Uterus (tissue), 4 donors: Measurements from ENCODE around the gene ANGEL1. TPM values are rescaled to one million over a fixed set of nuclear protein-coding genes. Genes with fewer than 3 reads are reported as not detected.
A peak's percentile ranks its signal among the peaks of the same experiment; 100 is the strongest.

Experiments
- DNase-seq, 2 donors: peaks; one replicate each; pipeline ENCODE4 v3.0.0-alpha.2; 2019 to 2020
- H3K27ac ChIP-seq, 2 donors: fragments of 200-600 bp; sonication (generic); 1 replicate in 1 of 2; 2 replicates in 1 of 2; pipeline ENCODE4 v1.5.1; 2016 to 2018
- H3K27me3 ChIP-seq, 2 donors: fragments of 200-600 bp; sonication (generic); one replicate each; pipeline ENCODE4 v1.5.1; 2018 to 2019; ENCODE audit warnings: control low read depth in 1 of 2
- H3K36me3 ChIP-seq, 2 donors: fragments of 200-600 bp; sonication (generic); one replicate each; pipeline ENCODE4 v1.5.1; 2019; ENCODE audit warnings: control low read depth in 1 of 2
- H3K4me1 ChIP-seq, 2 donors: fragments of 200-600 bp; sonication (generic); one replicate each; pipeline ENCODE4 v1.5.1; 2018 to 2019; ENCODE audit warnings: control low read depth in 1 of 2
- H3K4me3 ChIP-seq, 2 donors: fragments of 200-600 bp; sonication (generic); 1 replicate in 1 of 2; 2 replicates in 1 of 2; pipeline ENCODE4 v1.5.1; 2018 to 2019; ENCODE audit warnings: mild to moderate bottlenecking in 1 of 2
- H3K9me3 ChIP-seq, 2 donors: fragments of 200-600 bp; sonication (generic); one replicate each; pipeline ENCODE4 v1.5.1; 2019; ENCODE audit warnings: control low read depth in 1 of 2
- POLR2A ChIP-seq, 2 donors: fragments of 450-650 bp; IDR thresholded peaks; one replicate each; pipeline ENCODE4 v1.6.1; 2016; ENCODE audit warnings: antibody characterized with exemption in 2 of 2, mild to moderate bottlenecking in 1 of 2, moderate library complexity in 1 of 2
- intact Hi-C: fragments of 100-400 bp; cut with DNase I; formaldehyde crosslinking; loops from one replicate; pipeline ENCODE4 v1.15.1; 2023; ENCODE audit warnings: low total_unique reads
- total RNA-seq, 4 donors: library from RNA; depleted of rRNA in 3 of 4; stranded (reverse); fragments of >200 nt in 3 of 4; gene quantifications; one replicate each; pipeline versions ENCODE4 v1.1.0 to v1.2.4, GENCODE V29; 2014 to 2023
- TF ChIP-seq, protein P1 (sequence below), 4 experiments: fragments of 200-600 bp in 2 of 4; fragments of 450-650 bp in 2 of 4; sonication (generic) in 2 of 4; IDR thresholded peaks; one replicate each; pipeline ENCODE4 v1.5.1; 2016 to 2019; ENCODE audit warnings: antibody characterized with exemption in 4 of 4, mild to moderate bottlenecking in 2 of 4, moderate library complexity in 1 of 4
- donor health status: DM: yes; HTN: yes; CAD: no.

ANGEL1 gene
- total RNA-seq, 4 donors from 2014 or later = 4.1 to 24.4 (median 10.5) TPM

DNA sequence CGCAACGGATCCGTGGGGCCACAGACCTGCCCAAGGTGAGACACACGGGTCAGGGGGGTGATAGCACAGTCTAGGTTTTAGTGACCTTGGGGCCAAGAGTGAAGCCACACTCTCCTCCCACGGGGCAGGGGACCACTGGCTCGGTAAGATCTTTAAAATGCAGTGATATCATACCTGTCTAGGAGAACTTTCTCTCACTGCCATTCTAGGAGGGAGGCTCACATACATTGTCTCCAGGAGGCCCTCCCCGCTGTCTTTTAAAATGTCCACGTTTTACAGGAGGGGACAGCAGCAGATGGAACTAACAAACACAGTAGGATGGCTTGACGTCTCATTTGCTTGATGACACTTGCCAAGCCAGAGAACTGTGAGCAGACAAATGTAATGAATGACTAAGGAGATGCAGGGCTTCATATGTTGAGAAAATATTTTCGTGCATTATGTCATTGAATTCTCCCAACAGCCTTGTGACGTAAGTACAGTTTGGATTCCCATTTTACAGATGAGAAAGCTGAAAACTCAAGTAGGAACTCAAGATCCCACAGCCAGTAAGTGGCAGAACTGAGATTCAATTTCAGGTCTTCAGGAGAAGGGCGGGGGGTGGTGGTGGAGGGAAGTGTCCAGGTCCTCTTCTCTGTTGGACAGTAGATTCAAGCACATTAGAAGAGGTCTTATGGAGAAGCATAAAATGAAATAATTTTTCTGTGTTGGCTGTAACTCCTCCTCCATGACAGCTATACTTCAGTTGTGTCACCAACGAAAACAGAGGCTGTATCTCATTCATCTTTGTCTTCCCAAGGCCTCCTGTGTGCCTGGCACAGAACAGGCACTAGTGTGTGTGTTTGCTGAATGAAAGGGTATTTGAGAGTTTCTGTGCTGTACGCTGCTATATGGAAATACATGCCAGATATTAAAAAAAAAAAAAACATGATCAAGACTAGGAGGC lies 49.3 kb downstream of the ANGEL1 start:
- intact Hi-C loops = no loop called here
- Histone ChIP-seq H3K27me3 (no peaks in the 10 kb centered on the region), H3K4me3 (peak overlapping the region; percentile 75 to 76), H3K36me3 (no peaks in the 10 kb centered on the region), H3K4me1 (peaks cover 4% of the 10 kb centered on the region in 2 donors), H3K9me3 (no peaks in the 10 kb centered on the region), H3K27ac (peak overlapping the region; percentile 69 to 74)
- no peak for DNase-seq
- TF ChIP-seq POLR2A (IDR thresholded peaks at IDR 0.05) = no peak
- TF ChIP-seq, protein P1, sequence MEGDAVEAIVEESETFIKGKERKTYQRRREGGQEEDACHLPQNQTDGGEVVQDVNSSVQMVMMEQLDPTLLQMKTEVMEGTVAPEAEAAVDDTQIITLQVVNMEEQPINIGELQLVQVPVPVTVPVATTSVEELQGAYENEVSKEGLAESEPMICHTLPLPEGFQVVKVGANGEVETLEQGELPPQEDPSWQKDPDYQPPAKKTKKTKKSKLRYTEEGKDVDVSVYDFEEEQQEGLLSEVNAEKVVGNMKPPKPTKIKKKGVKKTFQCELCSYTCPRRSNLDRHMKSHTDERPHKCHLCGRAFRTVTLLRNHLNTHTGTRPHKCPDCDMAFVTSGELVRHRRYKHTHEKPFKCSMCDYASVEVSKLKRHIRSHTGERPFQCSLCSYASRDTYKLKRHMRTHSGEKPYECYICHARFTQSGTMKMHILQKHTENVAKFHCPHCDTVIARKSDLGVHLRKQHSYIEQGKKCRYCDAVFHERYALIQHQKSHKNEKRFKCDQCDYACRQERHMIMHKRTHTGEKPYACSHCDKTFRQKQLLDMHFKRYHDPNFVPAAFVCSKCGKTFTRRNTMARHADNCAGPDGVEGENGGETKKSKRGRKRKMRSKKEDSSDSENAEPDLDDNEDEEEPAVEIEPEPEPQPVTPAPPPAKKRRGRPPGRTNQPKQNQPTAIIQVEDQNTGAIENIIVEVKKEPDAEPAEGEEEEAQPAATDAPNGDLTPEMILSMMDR (IDR thresholded peaks at IDR 0.05) = no peak

DNA sequence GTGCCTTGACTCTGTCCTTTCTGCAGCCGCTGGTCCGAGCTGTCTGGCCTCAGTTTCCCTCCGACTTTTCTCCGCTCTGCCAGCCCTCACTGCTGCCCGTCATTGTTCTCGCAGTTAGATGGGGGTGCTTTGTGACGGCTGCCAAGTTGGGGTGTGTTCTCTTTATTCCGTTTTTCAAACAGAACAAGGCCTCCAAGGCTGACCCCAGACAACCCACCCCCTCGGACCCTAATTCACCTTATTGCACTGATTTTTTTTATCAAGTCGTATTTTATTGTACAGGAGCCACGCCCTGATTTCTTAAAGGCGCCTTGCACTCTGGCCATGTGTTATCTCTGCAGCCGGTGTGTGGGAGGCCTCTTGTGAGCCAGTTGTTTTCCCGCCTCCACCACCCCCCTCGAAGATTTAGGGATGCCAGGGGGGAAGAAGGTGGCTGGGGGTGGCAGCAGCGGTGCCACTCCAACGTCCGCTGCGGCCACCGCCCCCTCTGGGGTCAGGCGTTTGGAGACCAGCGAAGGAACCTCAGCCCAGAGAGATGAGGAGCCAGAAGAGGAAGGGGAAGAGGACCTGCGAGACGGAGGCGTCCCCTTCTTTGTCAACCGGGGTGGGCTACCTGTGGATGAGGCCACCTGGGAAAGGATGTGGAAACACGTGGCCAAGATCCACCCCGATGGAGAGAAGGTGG lies 50.1 kb downstream of the ANGEL1 start:
- TF ChIP-seq, protein P1 (IDR thresholded peaks at IDR 0.05) = no peak
- TF ChIP-seq POLR2A (IDR thresholded peaks at IDR 0.05) = no peak
- Histone ChIP-seq H3K27ac (peak overlapping the region; percentile 69 to 74), H3K36me3 (no peaks in the 10 kb centered on the region), H3K4me1 (peaks cover 4% of the 10 kb centered on the region in 2 donors), H3K27me3 (no peaks in the 10 kb centered on the region), H3K9me3 (no peaks in the 10 kb centered on the region), H3K4me3 (peak overlapping the region; percentile 75 to 76)
- DNase-seq = no peak
- intact Hi-C loops = no loop called here

DNA sequence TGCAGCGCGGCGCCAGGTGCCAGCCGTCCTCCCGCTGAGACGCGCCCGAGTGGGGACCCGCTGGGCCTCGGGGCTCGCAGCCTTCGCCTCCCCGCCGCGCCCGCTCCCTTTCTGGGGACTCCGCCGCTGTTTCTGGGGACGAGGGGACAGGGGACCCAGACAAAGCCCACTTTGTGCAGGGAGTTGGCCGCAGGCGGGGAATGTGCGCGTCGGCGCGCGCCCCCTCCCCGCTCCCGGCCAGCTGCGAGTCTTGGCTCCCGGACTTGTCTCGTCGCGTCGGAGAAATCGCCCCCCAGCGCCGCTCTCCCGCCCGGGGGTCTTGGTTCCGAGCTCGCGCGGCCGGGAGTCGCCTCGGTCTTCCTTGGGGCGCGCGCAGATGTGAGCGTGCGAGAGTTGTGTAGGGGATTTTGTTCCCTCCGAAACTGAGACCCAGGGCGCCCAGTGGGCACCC lies 50.7 kb downstream of the ANGEL1 start:
- no peak for DNase-seq

DNA sequence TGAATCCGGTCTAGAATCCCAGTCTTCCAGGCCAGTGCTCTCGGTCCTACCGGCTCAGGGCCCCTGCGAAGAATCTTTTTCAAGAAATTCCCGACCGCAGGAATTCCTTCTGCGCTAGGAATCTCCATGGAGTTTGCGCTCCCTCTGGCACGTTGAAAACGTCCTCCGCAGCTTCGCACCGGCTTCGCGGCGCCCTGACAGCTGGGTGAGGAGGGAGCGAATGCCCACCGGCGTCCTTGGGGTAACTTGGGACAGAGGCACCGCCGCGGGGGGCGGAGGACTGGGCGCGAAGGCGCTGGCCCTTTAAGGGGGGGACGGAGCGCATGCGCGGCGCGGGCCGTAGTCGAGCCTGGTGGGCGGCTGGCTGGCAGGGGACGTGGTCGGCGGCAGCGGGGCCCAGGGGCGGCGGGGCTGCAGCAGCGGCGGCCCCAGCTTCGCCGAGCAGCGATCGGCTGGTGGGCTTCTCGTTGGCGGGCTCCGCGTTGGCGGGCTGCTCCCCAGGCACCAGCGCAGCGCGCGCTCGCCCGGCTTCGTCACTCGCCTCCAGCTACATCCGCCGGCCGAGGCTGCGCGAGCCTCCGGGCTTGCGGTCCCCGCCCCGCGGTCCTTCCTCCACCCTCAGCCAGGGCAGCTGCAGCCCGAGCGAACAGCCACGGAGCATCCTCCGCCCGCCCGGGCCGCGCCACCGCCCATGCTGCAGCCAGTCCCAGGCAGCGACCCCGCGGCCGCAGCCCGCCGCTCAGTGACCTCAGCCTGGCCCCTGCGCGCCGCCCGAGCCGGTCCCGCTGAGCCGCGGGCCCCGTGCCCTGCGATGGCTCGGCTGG lies 51.3 kb downstream of the ANGEL1 start, which contains the start of gene VASH1:
Gene VASH1 (plus strand): TSS at position 333 of the 824 bp plus-strand sequence. CDS start 1,354 bp downstream, outside the sequence.
- Histone ChIP-seq H3K27me3 (no peaks in the 10 kb centered on the region), H3K27ac (peak within 1 kb of the TSS; percentile 69 to 74), H3K4me3 (peak within 1 kb of the TSS; percentile 75 to 76), H3K36me3 (no peaks in the 10 kb centered on the region), H3K4me1 (peaks cover 4% of the 10 kb centered on the region in 2 donors), H3K9me3 (no peaks in the 10 kb centered on the region)
- DNase-seq = peak in 1 of 2 donors; percentile 61
- TF ChIP-seq POLR2A (IDR thresholded peaks at IDR 0.05) = peak in 1 of 2 donors; percentile 34
- TF ChIP-seq, protein P1 (IDR thresholded peaks at IDR 0.05) = no peak
- intact Hi-C loops = no loop called here

More for the DNA sequence above, 50.7 kb downstream of the ANGEL1 start:
- Histone ChIP-seq H3K9me3 (no peaks in the 10 kb centered on the region), H3K27me3 (no peaks in the 10 kb centered on the region), H3K36me3 (no peaks in the 10 kb centered on the region), H3K27ac (peak overlapping the region; percentile 69 to 74), H3K4me3 (peak overlapping the region; percentile 75 to 76), H3K4me1 (peaks cover 4% of the 10 kb centered on the region in 2 donors)
- TF ChIP-seq POLR2A (IDR thresholded peaks at IDR 0.05) = no peak
- TF ChIP-seq, protein P1 (IDR thresholded peaks at IDR 0.05) = no peak
- intact Hi-C loops = no loop called here
